Stimulated activated CD8-positive, alpha-beta memory T cell treated with anti-CD3 and anti-CD28 coated beads, Interleukin-2, amount 100 ng/mL, for 1 hour (primary cell): ENCODE data around the gene CHST15.

Source experiments
- DNase-seq, 2 donors: peaks; one replicate each; pipeline ENCODE4 v3.0.0-alpha.2; 2020; ENCODE audit warnings: low read depth in 2 of 2

CHST15 gene

DNA sequence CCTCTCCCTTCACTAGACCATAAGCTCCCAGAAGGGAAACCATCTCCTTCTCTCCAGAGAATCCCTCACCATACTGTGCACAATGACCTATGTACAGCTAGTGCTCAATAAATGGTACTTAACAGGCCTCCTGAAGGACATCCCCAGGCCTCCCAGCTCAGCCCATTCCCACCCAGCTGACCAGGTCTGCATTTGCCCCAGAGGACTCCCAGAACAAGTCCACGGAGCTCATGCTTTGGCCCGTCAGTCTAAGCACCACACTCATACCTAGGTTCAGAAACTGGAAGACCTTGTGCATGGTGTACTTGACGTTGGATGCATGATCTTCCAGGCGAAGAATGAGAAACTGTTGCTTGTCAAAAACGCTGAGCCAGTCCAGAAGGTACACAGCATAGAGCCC is 81.3 kb downstream of the CHST15 start:
- DNase-seq, result no peak

GRCh38 chr10:124011464-124011863 is 81.9 kb downstream of the CHST15 start:
- no peak for DNase-seq

- no peak for DNase-seq
These were observed 82.8 kb downstream of the CHST15 start for GRCh38 chr10:124010563-124011131.

- DNase-seq, result no peak
These were observed 83.4 kb downstream of the CHST15 start for GRCh38 chr10:124010024-124010423.

GRCh38 chr10:124009231-124010015 is 84.0 kb downstream of the CHST15 start:
- no peak for DNase-seq

- DNase-seq, result no peak
These were observed 84.7 kb downstream of the CHST15 start for GRCh38 chr10:124008681-124009080.

DNA sequence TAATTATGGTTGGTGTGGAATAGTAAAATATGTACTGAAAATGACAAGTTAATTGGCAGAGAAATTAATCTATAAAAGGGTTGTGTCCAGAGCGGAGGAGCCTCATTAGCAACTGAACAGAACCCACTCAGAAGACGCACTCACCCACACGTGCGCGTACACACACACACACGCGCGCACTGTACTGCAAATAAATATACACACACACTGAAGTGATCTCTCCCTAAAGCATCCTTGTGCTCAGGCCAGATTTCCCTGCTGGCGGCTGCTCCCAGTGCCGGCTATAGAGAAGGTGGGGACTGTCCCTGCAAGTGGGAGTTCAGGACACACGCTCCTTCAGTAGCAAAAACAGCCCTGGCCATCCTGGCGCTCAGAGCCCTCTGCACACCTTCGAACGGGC is 85.2 kb downstream of the CHST15 start:
- DNase-seq, result no peak

DNA sequence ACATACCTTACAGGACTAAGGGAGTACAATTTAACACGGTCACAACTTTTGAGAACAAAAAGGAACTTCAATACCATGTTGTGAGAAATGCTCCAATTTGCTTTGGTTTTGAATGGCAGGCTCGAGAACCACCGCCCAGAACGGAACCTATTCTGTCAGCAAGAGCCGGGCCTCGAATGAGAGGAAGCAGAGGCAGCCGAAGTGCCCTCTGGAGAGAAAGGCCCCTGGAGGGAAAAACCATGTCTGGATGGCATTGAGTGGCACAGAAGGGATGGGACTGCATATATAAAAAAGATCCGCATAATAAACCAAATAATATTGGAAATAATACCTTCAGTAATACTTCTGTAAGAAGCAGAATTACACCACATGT is 85.6 kb downstream of the CHST15 start:
- no peak for DNase-seq

DNA sequence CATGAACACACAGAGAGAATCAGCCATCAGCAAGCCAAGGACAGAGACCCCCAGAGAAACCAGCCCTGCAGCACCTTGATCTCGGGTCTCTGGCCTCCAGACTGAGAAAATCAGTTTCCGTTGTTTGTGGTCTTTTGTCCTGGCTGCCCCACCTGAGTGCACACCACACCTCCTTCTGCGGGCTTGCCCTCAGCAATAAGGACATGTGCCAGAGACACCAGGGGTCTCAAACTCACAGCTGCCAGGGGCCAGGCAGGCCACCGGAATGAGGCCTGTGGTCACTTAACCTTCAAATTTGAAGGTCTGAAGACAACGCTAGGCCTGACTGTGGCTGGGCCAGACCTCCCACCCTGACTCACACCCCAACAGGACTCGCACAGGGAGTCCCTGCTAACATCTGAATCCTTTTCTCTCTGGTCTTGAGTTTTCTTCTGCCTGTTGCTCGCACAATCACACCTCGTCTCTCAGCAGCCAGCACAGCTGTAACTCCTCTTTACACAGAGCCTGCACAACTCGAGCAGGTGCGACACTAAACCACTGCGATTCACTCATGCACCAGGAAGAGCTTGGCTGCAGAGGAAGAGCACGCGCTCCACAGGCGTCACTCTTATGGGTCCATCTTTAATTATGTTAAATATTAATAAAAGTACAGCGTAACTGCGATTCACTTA is 86.2 kb downstream of the CHST15 start:
- no peak for DNase-seq

GRCh38 chr10:124006526-124006925 is 86.9 kb downstream of the CHST15 start:
- no peak for DNase-seq

DNA sequence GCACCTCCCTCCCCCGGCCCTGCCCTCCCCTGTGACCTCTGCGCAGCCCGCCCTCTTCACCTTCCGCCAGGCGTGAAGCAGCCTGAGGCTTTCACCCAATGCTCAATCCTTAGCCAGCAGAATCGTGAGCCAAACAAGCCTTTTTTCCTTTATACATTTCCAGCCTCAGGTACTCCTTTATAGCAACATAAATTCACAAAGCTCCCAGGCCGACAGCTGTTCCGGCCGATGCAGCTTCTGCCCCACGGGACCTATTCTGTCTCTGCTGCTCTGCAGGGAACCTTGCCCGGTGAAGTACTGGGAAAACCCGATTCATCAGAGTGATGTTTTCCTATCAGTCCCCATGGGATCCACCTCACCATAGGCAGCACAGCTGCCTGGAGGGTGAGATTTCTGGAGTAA is 87.4 kb downstream of the CHST15 start:
- DNase-seq, result no peak

- no peak for DNase-seq
These were observed 88.3 kb downstream of the CHST15 start for GRCh38 chr10:124005091-124005490.

- no peak for DNase-seq
These were observed 88.8 kb downstream of the CHST15 start for GRCh38 chr10:124004663-124005004.

- no peak for DNase-seq
These were observed 89.3 kb downstream of the CHST15 start for GRCh38 chr10:124003871-124004662.

- DNase-seq, result no peak
These were observed 89.9 kb downstream of the CHST15 start for GRCh38 chr10:124003481-124003870.

DNA sequence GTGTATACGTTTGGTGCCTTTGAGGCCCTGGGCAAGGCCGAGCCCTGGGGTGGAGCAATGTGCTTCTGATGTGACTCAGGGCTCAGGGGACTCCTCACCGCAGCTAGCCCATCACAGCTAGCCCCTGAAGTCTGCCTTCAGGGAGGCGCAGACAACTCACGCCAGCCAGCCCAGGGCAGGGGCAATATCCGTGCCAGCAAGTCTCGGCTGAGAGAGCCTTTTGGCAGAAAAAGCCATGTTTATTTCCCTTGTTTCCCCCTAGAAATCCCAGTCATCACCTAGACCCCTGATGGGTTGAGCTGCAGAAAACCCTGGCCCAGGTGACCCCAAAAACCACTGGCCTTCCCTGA is 90.4 kb downstream of the CHST15 start:
- DNase-seq, result no peak

DNA sequence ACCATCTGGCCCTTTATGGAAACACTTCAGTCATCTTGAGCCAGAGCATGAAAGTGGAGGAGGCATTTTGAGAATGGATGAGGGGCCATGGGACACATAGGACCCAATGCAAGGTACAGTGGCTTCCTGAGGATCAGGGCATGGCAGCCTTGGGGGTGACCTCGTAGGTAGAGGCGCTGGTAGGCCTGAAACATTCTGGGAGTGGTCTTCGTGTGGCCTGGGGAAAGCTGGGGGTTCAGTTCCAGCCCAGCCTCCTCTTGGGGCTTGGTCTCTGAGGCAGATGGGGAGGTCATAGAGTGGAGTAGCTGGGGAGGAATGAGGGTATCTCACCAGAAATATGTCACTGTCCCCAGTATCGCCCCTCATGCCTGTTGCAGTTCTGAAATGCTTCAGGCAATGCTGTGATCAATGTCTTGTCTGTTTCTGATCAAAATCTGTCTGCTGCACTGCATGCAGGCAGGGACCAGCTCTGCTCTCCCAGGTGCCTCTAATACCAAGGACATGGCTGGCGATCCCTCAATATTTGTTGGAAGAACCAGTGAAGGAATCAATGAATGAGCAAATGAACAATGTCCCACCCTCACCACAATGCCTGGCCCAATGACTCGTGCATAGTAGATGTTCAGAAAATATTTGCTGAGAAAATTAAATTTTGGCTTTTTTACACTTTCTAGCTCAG is 90.9 kb downstream of the CHST15 start:
- no peak for DNase-seq

- DNase-seq, result no peak
These were observed 91.8 kb downstream of the CHST15 start for GRCh38 chr10:124001391-124002148.

- no peak for DNase-seq
These were observed 92.6 kb downstream of the CHST15 start for GRCh38 chr10:124000792-124001201.

DNA sequence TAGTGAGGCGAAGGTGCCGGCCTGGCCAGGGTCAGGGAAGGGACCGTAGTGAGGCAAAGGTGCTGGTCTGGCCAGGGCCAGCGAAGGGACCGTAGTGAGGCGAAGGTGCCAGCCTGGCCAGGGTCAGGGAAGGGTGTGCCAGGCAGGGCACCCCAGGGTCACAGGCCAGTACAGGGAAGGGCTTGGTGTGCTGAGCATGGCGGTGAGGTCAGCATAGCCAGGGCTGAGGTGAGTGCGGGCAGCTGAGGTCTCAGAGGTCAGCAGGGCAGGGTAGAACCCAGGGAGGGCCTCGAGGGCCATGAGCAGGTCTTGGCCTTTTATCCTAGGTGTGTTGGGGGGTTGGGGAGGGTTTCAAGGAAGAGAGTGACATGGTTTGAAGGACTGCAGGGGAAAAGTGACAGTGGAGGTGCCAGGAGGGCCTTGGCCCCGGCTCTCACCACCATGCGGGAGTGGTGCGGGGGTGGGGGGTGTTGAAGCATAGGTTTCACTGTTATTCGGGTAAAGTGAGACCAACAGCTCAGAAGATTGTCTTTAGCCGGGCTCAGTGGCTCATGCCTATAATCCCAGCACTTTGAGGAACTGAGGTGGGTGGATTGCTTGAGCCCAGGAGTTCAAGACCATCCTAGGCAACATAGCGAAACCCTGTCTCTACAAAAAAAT is 93.3 kb downstream of the CHST15 start:
- no peak for DNase-seq

GRCh38 chr10:123999261-123999660 is 94.1 kb downstream of the CHST15 start:
- no peak for DNase-seq
